Mammary epithelial cell (primary cell): ENCODE data around the gene RPH3AL.
"Not testable (repeated sequence)": the region's sequence is repeated elsewhere in the genome, so short reads cannot be mapped to it uniquely, and the experiment has no call there.

Experiments used
- EZH2 ChIP-seq: IDR thresholded peaks from 2 replicates; pipeline ENCODE4 v1.6.1; 2012; ENCODE audit warnings: low read length, inconsistent platforms, borderline replicate concordance
- TF ChIP-seq, protein P1 (sequence below), 2 donors: IDR thresholded peaks in 1 of 2; conservative IDR thresholded peaks in 1 of 2; 2 replicates each; pipeline ENCODE4 v1.5.1; 2011 to 2012; ENCODE audit warnings: inconsistent platforms in 2 of 2, low read length in 2 of 2, mild to moderate bottlenecking in 2 of 2, control low read depth in 1 of 2, low read depth in 1 of 2; ENCODE audit not compliant: insufficient read depth in 1 of 2; ENCODE audit errors: extremely low read depth in 1 of 2

DNA sequence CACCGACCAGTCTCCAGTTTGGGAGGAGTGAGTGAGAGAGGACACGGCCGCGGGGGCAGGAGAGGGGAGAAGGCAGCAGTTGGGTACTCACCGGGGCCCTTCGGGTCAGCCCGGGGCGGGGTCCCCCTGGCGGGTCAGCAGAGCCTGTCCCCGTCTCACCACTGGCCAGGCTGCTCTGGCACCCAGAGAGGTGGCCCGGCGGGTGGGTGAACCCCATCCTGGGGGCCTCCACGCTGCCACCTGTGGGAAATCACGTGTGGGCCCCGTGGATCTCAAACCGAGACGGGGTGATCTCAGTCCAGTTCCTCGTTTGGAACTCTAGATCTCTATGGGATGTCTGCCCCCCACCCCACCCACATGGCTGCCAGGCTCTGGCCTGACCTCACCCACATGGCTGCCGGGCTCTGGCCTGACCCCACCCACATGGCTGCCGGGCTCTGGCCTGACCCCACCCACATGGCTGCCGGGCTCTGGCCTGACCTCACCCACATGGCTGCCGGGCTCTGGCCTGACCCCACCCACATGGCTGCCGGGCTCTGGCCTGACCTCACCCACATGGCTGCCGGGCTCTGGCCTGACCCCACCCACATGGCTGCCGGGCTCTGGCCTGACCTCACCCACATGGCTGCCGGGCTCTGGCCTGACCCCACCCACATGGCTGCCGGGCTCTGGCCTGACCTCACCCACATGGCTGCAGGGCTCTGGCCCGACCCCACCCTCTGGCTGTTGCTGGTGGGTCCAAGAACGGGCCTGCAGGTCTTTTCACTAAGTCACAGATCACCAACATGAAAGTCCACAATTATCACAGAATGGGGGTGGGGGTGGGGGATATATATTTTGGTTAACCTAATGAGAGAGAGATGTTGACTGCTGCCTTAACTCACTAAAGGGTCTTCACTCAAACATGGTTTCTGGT, 136.8 kb downstream of the RPH3AL start:
- TF ChIP-seq, protein P1, sequence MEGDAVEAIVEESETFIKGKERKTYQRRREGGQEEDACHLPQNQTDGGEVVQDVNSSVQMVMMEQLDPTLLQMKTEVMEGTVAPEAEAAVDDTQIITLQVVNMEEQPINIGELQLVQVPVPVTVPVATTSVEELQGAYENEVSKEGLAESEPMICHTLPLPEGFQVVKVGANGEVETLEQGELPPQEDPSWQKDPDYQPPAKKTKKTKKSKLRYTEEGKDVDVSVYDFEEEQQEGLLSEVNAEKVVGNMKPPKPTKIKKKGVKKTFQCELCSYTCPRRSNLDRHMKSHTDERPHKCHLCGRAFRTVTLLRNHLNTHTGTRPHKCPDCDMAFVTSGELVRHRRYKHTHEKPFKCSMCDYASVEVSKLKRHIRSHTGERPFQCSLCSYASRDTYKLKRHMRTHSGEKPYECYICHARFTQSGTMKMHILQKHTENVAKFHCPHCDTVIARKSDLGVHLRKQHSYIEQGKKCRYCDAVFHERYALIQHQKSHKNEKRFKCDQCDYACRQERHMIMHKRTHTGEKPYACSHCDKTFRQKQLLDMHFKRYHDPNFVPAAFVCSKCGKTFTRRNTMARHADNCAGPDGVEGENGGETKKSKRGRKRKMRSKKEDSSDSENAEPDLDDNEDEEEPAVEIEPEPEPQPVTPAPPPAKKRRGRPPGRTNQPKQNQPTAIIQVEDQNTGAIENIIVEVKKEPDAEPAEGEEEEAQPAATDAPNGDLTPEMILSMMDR (conservative IDR thresholded peaks at IDR 0.05 in 1 of 2, IDR thresholded peaks at IDR 0.05 in 1 of 2; ENCODE audit: extremely low read depth in 1 of 2, insufficient read depth in 1 of 2, low read depth in 1 of 2, low read length in 2 of 2), result not testable (repeated sequence)
- TF ChIP-seq EZH2, result not testable (repeated sequence)
